MM.1S (cell line): ENCODE results near the gene PALD1.

ENCODE experiments used
- EZH2phosphoT487 ChIP-seq: fragments of 300-600 bp; sonication (generic); IDR thresholded peaks from 2 replicates; pipeline ENCODE4 v1.6.1; 2018; ENCODE audit warnings: antibody characterized with exemption, low read length
- TF ChIP-seq, protein P1 (sequence below): fragments of 300-600 bp; sonication (generic); IDR thresholded peaks from 2 replicates; pipeline ENCODE4 v1.5.1; 2016; ENCODE audit warnings: antibody characterized with exemption, low read length, mixed read lengths

- TF ChIP-seq, protein P1, sequence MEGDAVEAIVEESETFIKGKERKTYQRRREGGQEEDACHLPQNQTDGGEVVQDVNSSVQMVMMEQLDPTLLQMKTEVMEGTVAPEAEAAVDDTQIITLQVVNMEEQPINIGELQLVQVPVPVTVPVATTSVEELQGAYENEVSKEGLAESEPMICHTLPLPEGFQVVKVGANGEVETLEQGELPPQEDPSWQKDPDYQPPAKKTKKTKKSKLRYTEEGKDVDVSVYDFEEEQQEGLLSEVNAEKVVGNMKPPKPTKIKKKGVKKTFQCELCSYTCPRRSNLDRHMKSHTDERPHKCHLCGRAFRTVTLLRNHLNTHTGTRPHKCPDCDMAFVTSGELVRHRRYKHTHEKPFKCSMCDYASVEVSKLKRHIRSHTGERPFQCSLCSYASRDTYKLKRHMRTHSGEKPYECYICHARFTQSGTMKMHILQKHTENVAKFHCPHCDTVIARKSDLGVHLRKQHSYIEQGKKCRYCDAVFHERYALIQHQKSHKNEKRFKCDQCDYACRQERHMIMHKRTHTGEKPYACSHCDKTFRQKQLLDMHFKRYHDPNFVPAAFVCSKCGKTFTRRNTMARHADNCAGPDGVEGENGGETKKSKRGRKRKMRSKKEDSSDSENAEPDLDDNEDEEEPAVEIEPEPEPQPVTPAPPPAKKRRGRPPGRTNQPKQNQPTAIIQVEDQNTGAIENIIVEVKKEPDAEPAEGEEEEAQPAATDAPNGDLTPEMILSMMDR = no peak
- no peak for TF ChIP-seq EZH2phosphoT487
These were observed 83.0 kb downstream of the PALD1 start for GRCh38 chr10:70561558-70561957.
